Keratinocyte (primary cell): ENCODE measurements around the gene HEPACAM. TPM values are rescaled to one million over a fixed set of nuclear protein-coding genes. Genes with fewer than 3 reads are reported as not detected.
A peak's percentile ranks its signal among the peaks of the same experiment; 100 is the strongest.

Source experiments
- DNase-seq: peaks from one replicate; pipeline ENCODE4 v3.0.0-alpha.2; 2011; ENCODE audit warnings: low read depth, missing footprints, low spot score
- FAIRE-seq: peaks from 2 replicates; lab custom pipeline; 2011; peaks lifted over from hg19 to GRCh38; lab: Jason Lieb, UNC
- H2AFZ ChIP-seq: 2 replicates; pipeline ENCODE4 v1.6.0; 2012; ENCODE audit warnings: low read length, control low read depth, inconsistent platforms; ENCODE audit not compliant: control insufficient read depth
- H3K27ac ChIP-seq: 2 replicates; pipeline ENCODE4 v1.5.1; 2011; ENCODE audit warnings: low read length; ENCODE audit not compliant: control insufficient read depth, insufficient read depth
- H3K27me3 ChIP-seq: 3 replicates; pipeline ENCODE4 v1.6.0; 2011; ENCODE audit warnings: low read length; ENCODE audit not compliant: control insufficient read depth, insufficient read depth; ENCODE audit errors: extremely low read depth
- H3K36me3 ChIP-seq, 2 experiments: 2 replicates in 1 of 2; 3 replicates in 1 of 2; pipeline ENCODE4 v1.5.1; 2011; ENCODE audit warnings: low read length in 2 of 2, mild to moderate bottlenecking in 1 of 2; ENCODE audit not compliant: control insufficient read depth in 2 of 2, insufficient read depth in 2 of 2; ENCODE audit errors: extremely low read depth in 1 of 2
- H3K4me1 ChIP-seq: 3 replicates; pipeline ENCODE4 v1.5.1; 2011; ENCODE audit warnings: low read length; ENCODE audit not compliant: control insufficient read depth, insufficient read depth; ENCODE audit errors: extremely low read depth
- H3K4me2 ChIP-seq: 3 replicates; pipeline ENCODE4 v1.6.0; 2011; ENCODE audit warnings: low read depth, low read length; ENCODE audit not compliant: control insufficient read depth, insufficient read depth; ENCODE audit errors: extremely low read depth
- H3K4me3 ChIP-seq, 3 experiments: fragments of 200-600 bp in 1 of 3; sonication (generic) in 1 of 3; 2 replicates in 2 of 3; 3 replicates in 1 of 3; pipeline ENCODE4 v1.5.1; 2011 to 2016; ENCODE audit warnings: low read length in 3 of 3, mild to moderate bottlenecking in 3 of 3, control low read depth in 2 of 3, inconsistent platforms in 1 of 3, low read depth in 1 of 3, mixed read lengths in 1 of 3, mixed run types in 1 of 3, moderate library complexity in 1 of 3; ENCODE audit not compliant: control insufficient read depth in 2 of 3, insufficient read depth in 2 of 3; ENCODE audit errors: extremely low read depth in 1 of 3
- H3K79me2 ChIP-seq: 2 replicates; pipeline ENCODE4 v1.6.0; 2012; ENCODE audit warnings: low read length; ENCODE audit not compliant: control insufficient read depth, insufficient read depth
- H3K9ac ChIP-seq: 3 replicates; pipeline ENCODE4 v1.6.0; 2011; ENCODE audit warnings: low read length; ENCODE audit not compliant: control insufficient read depth, insufficient read depth; ENCODE audit errors: extremely low read depth
- H3K9me1 ChIP-seq: 3 replicates; pipeline ENCODE4 v1.6.0; 2011; ENCODE audit warnings: low read length; ENCODE audit not compliant: control insufficient read depth, insufficient read depth; ENCODE audit errors: extremely low read depth
- H3K9me3 ChIP-seq: 2 replicates; pipeline ENCODE4 v1.5.1; 2012; ENCODE audit warnings: low read depth, low read length; ENCODE audit not compliant: control insufficient read depth
- H4K20me1 ChIP-seq: 3 replicates; pipeline ENCODE4 v1.6.0; 2011; ENCODE audit warnings: low read length; ENCODE audit not compliant: control insufficient read depth, insufficient read depth; ENCODE audit errors: extremely low read depth
- CTCF ChIP-seq, 3 experiments: IDR thresholded peaks in 1 of 3; conservative IDR thresholded peaks in 1 of 3; optimal IDR thresholded peaks in 1 of 3; 2 replicates in 2 of 3; 3 replicates in 1 of 3; pipeline versions ENCODE3 to v1.5.1; 2011; ENCODE audit warnings: low read length in 3 of 3, mild to moderate bottlenecking in 3 of 3, moderate library complexity in 2 of 3, control low read depth in 1 of 3, inconsistent platforms in 1 of 3; ENCODE audit not compliant: insufficient read depth in 2 of 3; ENCODE audit errors: extremely low read depth in 1 of 3
- EZH2 ChIP-seq: IDR thresholded peaks from one replicate; pipeline ENCODE4 v1.6.1; 2012; ENCODE audit warnings: inconsistent platforms, mild to moderate bottlenecking, low read length, moderate library complexity
- dilution Hi-C: fragments of 300-500 bp; cut with MboI; formaldehyde crosslinking; loops from one replicate; pipeline ENCODE4 v1.7.0; 2020; ENCODE audit warnings: low sequenced_read_pairs; ENCODE audit not compliant: extremely low pct_ligation_motif_present
- polyA plus RNA-seq, 5 experiments: library from polyadenylated mRNA; depleted of rRNA in 3 of 5; stranded (reverse) in 3 of 5; stranded (forward) in 1 of 5; unstranded in 1 of 5; fragments of >200 nt; gene quantifications; 1 replicate in 1 of 5; 2 replicates in 3 of 5; 3 replicates in 1 of 5; pipeline versions ENCODE4 v1.2.1 to v1.2.3, GENCODE V29; 2011 to 2012; ENCODE audit warnings: missing spikeins in 2 of 5, low read depth in 1 of 5, low replicate concordance in 1 of 5

HEPACAM gene
- polyA plus RNA-seq, 1 donor (not counting 4 experiments of a cell fraction or from before 2014, with no cell fraction given) = not detected

GRCh38 chr11:124916370-124916710, 19.5 kb downstream of the HEPACAM start:
- FAIRE-seq (no peak), DNase-seq (no peak)
- H3K27ac ChIP-seq = no peak overlapping the region
- H3K4me3 ChIP-seq = no peak overlapping the region
- no peaks in the 10 kb centered on the region for H3K4me1 ChIP-seq
- dilution Hi-C loops = no loop called here
- TF ChIP-seq CTCF (optimal IDR thresholded peaks at IDR 0.05 in 1 of 3, IDR thresholded peaks at IDR 0.05 in 1 of 3, conservative IDR thresholded peaks at IDR 0.05 in 1 of 3; ENCODE audit: extremely low read depth in 1 of 3, insufficient read depth in 2 of 3, low read length in 3 of 3) (no peak), EZH2 (no peak)
- no peaks in the 10 kb centered on the region for H4K20me1 ChIP-seq
- H3K4me2 ChIP-seq = no peak overlapping the region
- no peak overlapping the region for H2AFZ ChIP-seq
- no peaks in the 10 kb centered on the region for H3K79me2 ChIP-seq
- no peaks in the 10 kb centered on the region for H3K36me3 ChIP-seq
- H3K9ac ChIP-seq = no peak overlapping the region
- H3K9me1 ChIP-seq = no peaks in the 10 kb centered on the region
- H3K27me3 ChIP-seq = peaks cover 5% of the 10 kb centered on the region
- H3K9me3 ChIP-seq = no peaks in the 10 kb centered on the region

GRCh38 chr11:124915541-124916369, 20.1 kb downstream of the HEPACAM start:
- no peaks in the 10 kb centered on the region for H3K4me1 ChIP-seq
- H3K9me1 ChIP-seq = no peaks in the 10 kb centered on the region
- FAIRE-seq = no peak
- no peaks in the 10 kb centered on the region for H3K9me3 ChIP-seq
- no peak overlapping the region for H3K4me3 ChIP-seq
- no peak for DNase-seq
- H3K36me3 ChIP-seq = no peaks in the 10 kb centered on the region
- no peak overlapping the region for H3K9ac ChIP-seq
- TF ChIP-seq CTCF (optimal IDR thresholded peaks at IDR 0.05 in 1 of 3, IDR thresholded peaks at IDR 0.05 in 1 of 3, conservative IDR thresholded peaks at IDR 0.05 in 1 of 3; ENCODE audit: extremely low read depth in 1 of 3, insufficient read depth in 2 of 3, low read length in 3 of 3) (peak in 1 of 3 experiments; percentile 23), EZH2 (no peak)
- dilution Hi-C loops = no loop called here
- H4K20me1 ChIP-seq = no peaks in the 10 kb centered on the region
- H3K4me2 ChIP-seq = no peak overlapping the region
- H2AFZ ChIP-seq = no peak overlapping the region
- H3K79me2 ChIP-seq = no peaks in the 10 kb centered on the region
- peaks cover 1% of the 10 kb centered on the region for H3K27me3 ChIP-seq
- H3K27ac ChIP-seq = no peak overlapping the region
